ENCODE data around the gene TOM1L2.

- no peak for TF ChIP-seq CTCF (IDR thresholded peaks at IDR 0.05; ENCODE audit: poor library complexity, severe bottlenecking)
- no peak for TF ChIP-seq POLR2AphosphoS5 (IDR thresholded peaks at IDR 0.05)
- TF ChIP-seq RAD21 (conservative IDR thresholded peaks at IDR 0.05), result no peak
- TF ChIP-seq EP300 (conservative IDR thresholded peaks at IDR 0.05; ENCODE audit: poor library complexity, severe bottlenecking), result no peak
Observed at GRCh38 chr17:17954079-17954478, 18.1 kb downstream of the TOM1L2 start.

Measured in neural cell (in vitro differentiated cells).